Neuronal stem cell (in vitro differentiated cells): ENCODE results near the gene RTN4RL1.

Experiments
- DNase-seq: peaks from one replicate; pipeline ENCODE4 v3.0.0-alpha.2; 2013; ENCODE audit warnings: low spot score
- H2AFZ ChIP-seq: one replicate; pipeline ENCODE4 v1.6.1; 2013; ENCODE audit warnings: mild to moderate bottlenecking, low read length, inconsistent platforms
- H2AK5ac ChIP-seq: 2 replicates; pipeline ENCODE4 v1.6.1; 2013; ENCODE audit warnings: low read depth, mild to moderate bottlenecking, inconsistent platforms, low read length, moderate library complexity, mixed read lengths
- H2BK120ac ChIP-seq: 2 replicates; pipeline ENCODE4 v1.6.1; 2013; ENCODE audit warnings: low read depth, mild to moderate bottlenecking, inconsistent platforms, low read length, moderate library complexity, mixed read lengths
- H2BK12ac ChIP-seq: one replicate; pipeline ENCODE4 v1.6.1; 2013; ENCODE audit warnings: low read length, inconsistent platforms
- H2BK15ac ChIP-seq: 2 replicates; pipeline ENCODE4 v1.6.1; 2013; ENCODE audit warnings: mild to moderate bottlenecking, low read length, inconsistent platforms, mixed read lengths
- H2BK5ac ChIP-seq: one replicate; pipeline ENCODE4 v1.6.1; 2013; ENCODE audit warnings: inconsistent platforms, mild to moderate bottlenecking, low read length, moderate library complexity
- H3K14ac ChIP-seq: one replicate; pipeline ENCODE4 v1.6.1; 2013; ENCODE audit warnings: low read length, inconsistent platforms
- H3K18ac ChIP-seq: 2 replicates; pipeline ENCODE4 v1.6.1; 2013; ENCODE audit warnings: low read length, inconsistent platforms
- H3K23ac ChIP-seq: 2 replicates; pipeline ENCODE4 v1.6.1; 2013; ENCODE audit warnings: low read depth, mild to moderate bottlenecking, mixed read lengths, low read length, inconsistent platforms; ENCODE audit not compliant: poor library complexity
- H3K27ac ChIP-seq: replicated peaks from 3 replicates; pipeline ENCODE4 v1.5.1; 2013; ENCODE audit warnings: low read length, inconsistent platforms
- H3K27me3 ChIP-seq, 3 experiments: 2 replicates each; pipeline ENCODE4 v1.6.1; 2013; ENCODE audit warnings: low read length in 3 of 3, mild to moderate bottlenecking in 2 of 3, inconsistent platforms in 1 of 3, low read depth in 1 of 3, mixed read lengths in 1 of 3, moderate library complexity in 1 of 3; ENCODE audit not compliant: control insufficient read depth in 3 of 3, insufficient read depth in 3 of 3
- H3K36me3 ChIP-seq, 2 donors: replicated peaks in 1 of 2; 2 replicates each; pipeline ENCODE4 v1.6.1; 2013; ENCODE audit warnings: low read length in 2 of 2; ENCODE audit not compliant: control insufficient read depth in 2 of 2, insufficient read depth in 2 of 2
- H3K4ac ChIP-seq: 2 replicates; pipeline ENCODE4 v1.6.1; 2013; ENCODE audit warnings: inconsistent platforms, mild to moderate bottlenecking, low read length, moderate library complexity
- H3K4me1 ChIP-seq, 2 donors: 1 replicate in 1 of 2; 2 replicates in 1 of 2; pipeline ENCODE4 v1.6.1; 2013; ENCODE audit warnings: low read length in 2 of 2, low read depth in 1 of 2; ENCODE audit not compliant: control insufficient read depth in 2 of 2, insufficient read depth in 1 of 2
- H3K4me2 ChIP-seq: one replicate; pipeline ENCODE4 v1.6.1; 2013; ENCODE audit warnings: mild to moderate bottlenecking, low read length, inconsistent platforms; ENCODE audit not compliant: insufficient read depth, poor library complexity, severe bottlenecking
- H3K4me3 ChIP-seq, 2 donors: 2 replicates each; pipeline ENCODE4 v1.5.1; 2013; ENCODE audit warnings: low read length in 2 of 2, mild to moderate bottlenecking in 2 of 2, inconsistent platforms in 1 of 2, moderate library complexity in 1 of 2
- H3K79me1 ChIP-seq: one replicate; pipeline ENCODE4 v1.6.1; 2013; ENCODE audit warnings: low read depth, mild to moderate bottlenecking, inconsistent platforms, low read length, moderate library complexity
- H3K9ac ChIP-seq: one replicate; pipeline ENCODE4 v1.6.1; 2013; ENCODE audit warnings: mild to moderate bottlenecking, low read depth, low read length, inconsistent platforms; ENCODE audit not compliant: poor library complexity
- H3K9me3 ChIP-seq, 2 donors: replicated peaks in 1 of 2; 2 replicates each; pipeline versions ENCODE3 to v1.6.1; 2013; ENCODE audit warnings: low read length in 2 of 2, mild to moderate bottlenecking in 2 of 2, inconsistent platforms in 1 of 2, low read depth in 1 of 2, mixed read lengths in 1 of 2, moderate library complexity in 1 of 2; ENCODE audit not compliant: control insufficient read depth in 2 of 2, insufficient read depth in 1 of 2
- H4K8ac ChIP-seq: one replicate; pipeline ENCODE4 v1.6.1; 2013; ENCODE audit warnings: low read depth, mild to moderate bottlenecking, inconsistent platforms, low read length, moderate library complexity
- H4K91ac ChIP-seq: one replicate; pipeline ENCODE4 v1.6.1; 2013; ENCODE audit warnings: low read length, low read depth, mild to moderate bottlenecking, inconsistent platforms; ENCODE audit not compliant: poor library complexity
- WGBS, 2 donors: extraction: QIAGEN DNeasy Blood & Tissue Kit; methylation state at CpG; one replicate each; pipeline ENCODE4 v1.1.7; 2013; ENCODE audit warnings: missing lambda C conversion rate in 2 of 2, mixed read lengths in 1 of 2; ENCODE audit not compliant: insufficient read length in 2 of 2, insufficient replicate concordance in 1 of 2; ENCODE audit errors: extremely low coverage in 2 of 2; 5-methylcytosine and 5-hydroxymethylcytosine counted together

RTN4RL1 gene

GRCh38 chr17:1948517-1948825 lies 76.7 kb downstream of the RTN4RL1 start:
- Histone ChIP-seq H3K14ac (no peak overlapping the region), H4K91ac (no peak overlapping the region), H3K23ac (no peak overlapping the region), H3K4me1 (peaks cover 28% of the 10 kb centered on the region in 2 donors), H3K79me1 (no peaks in the 10 kb centered on the region), H2BK15ac (peak overlapping the region; percentile 27), H2BK5ac (peak overlapping the region; percentile 96), H2AK5ac (peak overlapping the region; percentile 97), H3K9ac (peak overlapping the region; percentile 79), H3K27ac (no peak overlapping the region), H3K4me3 (no peak overlapping the region), H2BK12ac (peak overlapping the region; percentile 91), H3K27me3 (no peaks in the 10 kb centered on the region), H3K4ac (no peak overlapping the region), H2AFZ (peak overlapping the region; percentile 88), H3K18ac (peak overlapping the region; percentile 33), H3K9me3 (peaks cover 0 to 2% of the 10 kb centered on the region in 2 donors), H3K36me3 (no peaks in the 10 kb centered on the region), H4K8ac (no peak overlapping the region), H2BK120ac (peak overlapping the region; percentile 7), H3K4me2 (no peak overlapping the region)
- no peak for DNase-seq
- WGBS, 2 donors = no CpG with 5 or more reads among the region's 14 CpGs

- peak overlapping the region; percentile 33 for H3K27ac ChIP-seq
- peak overlapping the region; percentile 88 for H2AFZ ChIP-seq
- peak overlapping the region; percentile 61 for H3K23ac ChIP-seq
- no peak overlapping the region for H3K4ac ChIP-seq
- H3K79me1 ChIP-seq = no peaks in the 10 kb centered on the region
- no peak overlapping the region for H4K8ac ChIP-seq
- peak overlapping the region; percentile 79 for H3K9ac ChIP-seq
- peak overlapping the region; percentile 97 for H2AK5ac ChIP-seq
- no peaks in the 10 kb centered on the region for H3K36me3 ChIP-seq
- peak overlapping the region; percentile 91 for H2BK12ac ChIP-seq
- H4K91ac ChIP-seq = no peak overlapping the region
- H2BK15ac ChIP-seq = peak overlapping the region; percentile 44
- H3K9me3 ChIP-seq = peaks cover 0 to 2% of the 10 kb centered on the region in 2 donors
- peak overlapping the region; percentile 7 for H2BK120ac ChIP-seq
- DNase-seq = no peak
- H3K27me3 ChIP-seq = no peaks in the 10 kb centered on the region
- no peak overlapping the region for H3K4me3 ChIP-seq
- H3K18ac ChIP-seq = peak overlapping the region; percentile 33
- WGBS, 2 donors = no CpG with 5 or more reads among the region's 22 CpGs
- H3K14ac ChIP-seq = peak overlapping the region; percentile 92
- H3K4me1 ChIP-seq = peaks cover 28% of the 10 kb centered on the region in 2 donors
- H3K4me2 ChIP-seq = no peak overlapping the region
- H2BK5ac ChIP-seq = peak overlapping the region; percentile 96
These were observed 77.2 kb downstream of the RTN4RL1 start for GRCh38 chr17:1947743-1948516.

- peak overlapping the region; percentile 36 for H3K18ac ChIP-seq
- peak overlapping the region in 1 of 2 donors; percentile 60 for H3K4me3 ChIP-seq
- H2AK5ac ChIP-seq = peak overlapping the region; percentile 97
- H4K8ac ChIP-seq = no peak overlapping the region
- H3K23ac ChIP-seq = peak overlapping the region; percentile 61
- peak overlapping the region; percentile 88 for H2BK5ac ChIP-seq
- H2AFZ ChIP-seq = peak overlapping the region; percentile 88
- no peak overlapping the region for H3K4ac ChIP-seq
- H2BK12ac ChIP-seq = peak overlapping the region; percentile 60
- WGBS, 2 donors = no CpG with 5 or more reads among the region's 22 CpGs
- H3K36me3 ChIP-seq = no peaks in the 10 kb centered on the region
- peak; percentile 42 for DNase-seq
- peak overlapping the region; percentile 68 for H3K9ac ChIP-seq
- H3K27me3 ChIP-seq = no peaks in the 10 kb centered on the region
- peak overlapping the region; percentile 44 for H2BK15ac ChIP-seq
- peak overlapping the region; percentile 87 for H4K91ac ChIP-seq
- H3K4me1 ChIP-seq = peaks cover 28 to 31% of the 10 kb centered on the region in 2 donors
- peak overlapping the region; percentile 92 for H3K14ac ChIP-seq
- peak overlapping the region; percentile 33 for H3K27ac ChIP-seq
- peaks cover 0 to 2% of the 10 kb centered on the region in 2 donors for H3K9me3 ChIP-seq
- H2BK120ac ChIP-seq = no peak overlapping the region
- no peak overlapping the region for H3K4me2 ChIP-seq
- no peaks in the 10 kb centered on the region for H3K79me1 ChIP-seq
These were observed 77.8 kb downstream of the RTN4RL1 start for GRCh38 chr17:1947229-1947742.
